Trophoblast cell (in vitro differentiated cells and primary cell): Measurements from ENCODE around the gene SLC16A10.

Experiments
- DNase-seq, 2 donors: peaks; one replicate each; pipeline ENCODE4 v3.0.0-alpha.2; 2016
- H2AFZ ChIP-seq: 2 replicates; pipeline ENCODE4 v1.6.1; 2013; ENCODE audit warnings: low read length, moderate library complexity, mild to moderate bottlenecking; ENCODE audit not compliant: insufficient read depth, poor library complexity
- H2AK5ac ChIP-seq: 2 replicates; pipeline ENCODE4 v1.6.1; 2013; ENCODE audit warnings: mild to moderate bottlenecking, low read length
- H2BK120ac ChIP-seq: 2 replicates; pipeline ENCODE4 v1.6.1; 2013; ENCODE audit warnings: low read length, mild to moderate bottlenecking, moderate library complexity; ENCODE audit not compliant: insufficient read depth, poor library complexity
- H2BK12ac ChIP-seq: 2 replicates; pipeline ENCODE4 v1.6.1; 2013; ENCODE audit warnings: mild to moderate bottlenecking, low read length, moderate library complexity
- H2BK5ac ChIP-seq: 2 replicates; pipeline ENCODE4 v1.6.1; 2013; ENCODE audit warnings: low read length, low read depth, moderate library complexity, mild to moderate bottlenecking; ENCODE audit not compliant: poor library complexity
- H3K14ac ChIP-seq: 2 replicates; pipeline ENCODE4 v1.6.1; 2013; ENCODE audit warnings: mild to moderate bottlenecking, low read length
- H3K18ac ChIP-seq: 2 replicates; pipeline ENCODE4 v1.6.1; 2013; ENCODE audit warnings: mild to moderate bottlenecking, low read length
- H3K23ac ChIP-seq: 2 replicates; pipeline ENCODE4 v1.6.1; 2013; ENCODE audit warnings: low read length
- H3K27ac ChIP-seq: 2 replicates; pipeline ENCODE4 v1.5.1; 2013; ENCODE audit warnings: low read depth, mild to moderate bottlenecking, inconsistent platforms, low read length, moderate library complexity
- H3K27me3 ChIP-seq: 2 replicates; pipeline ENCODE4 v1.6.1; 2013; ENCODE audit warnings: inconsistent platforms, mild to moderate bottlenecking, low read length, moderate library complexity; ENCODE audit not compliant: insufficient read depth
- H3K36me3 ChIP-seq, 2 experiments: 1 replicate in 1 of 2; 2 replicates in 1 of 2; pipeline ENCODE4 v1.6.1; 2013; ENCODE audit warnings: low read length in 2 of 2, mild to moderate bottlenecking in 2 of 2, moderate library complexity in 1 of 2; ENCODE audit not compliant: insufficient read depth in 2 of 2, control insufficient read depth in 1 of 2
- H3K4ac ChIP-seq: 2 replicates; pipeline ENCODE4 v1.6.1; 2013; ENCODE audit warnings: low read depth, mild to moderate bottlenecking, low read length, moderate library complexity
- H3K4me1 ChIP-seq, 2 experiments: 1 replicate in 1 of 2; 2 replicates in 1 of 2; pipeline ENCODE4 v1.6.1; 2013; ENCODE audit warnings: low read length in 2 of 2, mild to moderate bottlenecking in 2 of 2, moderate library complexity in 1 of 2; ENCODE audit not compliant: insufficient read depth in 2 of 2, control insufficient read depth in 1 of 2
- H3K4me2 ChIP-seq: 2 replicates; pipeline ENCODE4 v1.6.1; 2013; ENCODE audit warnings: inconsistent platforms, mild to moderate bottlenecking, low read length, moderate library complexity
- H3K4me3 ChIP-seq: 2 replicates; pipeline ENCODE4 v1.5.1; 2013; ENCODE audit warnings: mild to moderate bottlenecking, low read depth, low read length, inconsistent platforms
- H3K79me1 ChIP-seq: one replicate; pipeline ENCODE4 v1.6.1; 2013; ENCODE audit warnings: low read length
- H3K79me2 ChIP-seq: 2 replicates; pipeline ENCODE4 v1.6.1; 2013; ENCODE audit warnings: low read length, mild to moderate bottlenecking; ENCODE audit not compliant: control insufficient read depth, insufficient read depth, poor library complexity
- H3K9ac ChIP-seq: 2 replicates; pipeline ENCODE4 v1.6.1; 2013; ENCODE audit warnings: mild to moderate bottlenecking, low read length
- H3K9me3 ChIP-seq: 2 replicates; pipeline ENCODE4 v1.6.1; 2013; ENCODE audit warnings: low read depth, mild to moderate bottlenecking, control low read depth, inconsistent platforms, low read length; ENCODE audit not compliant: insufficient read depth
- H4K12ac ChIP-seq: 2 replicates; pipeline ENCODE4 v1.6.1; 2013; ENCODE audit warnings: low read depth, mild to moderate bottlenecking, low read length, moderate library complexity
- H4K8ac ChIP-seq: 2 replicates; pipeline ENCODE4 v1.6.1; 2013; ENCODE audit warnings: low read depth, mild to moderate bottlenecking, low read length, moderate library complexity
- H4K91ac ChIP-seq: one replicate; pipeline ENCODE4 v1.6.1; 2013; ENCODE audit warnings: low read depth, mild to moderate bottlenecking, low read length, moderate library complexity
- WGBS: extraction: QIAGEN DNeasy Blood & Tissue Kit; methylation state at CpG from one replicate; pipeline ENCODE4 v1.1.7; 2013; ENCODE audit warnings: missing lambda C conversion rate; ENCODE audit not compliant: insufficient read length, insufficient coverage; ENCODE audit errors: extremely low coverage; 5-methylcytosine and 5-hydroxymethylcytosine counted together

SLC16A10 gene

DNA sequence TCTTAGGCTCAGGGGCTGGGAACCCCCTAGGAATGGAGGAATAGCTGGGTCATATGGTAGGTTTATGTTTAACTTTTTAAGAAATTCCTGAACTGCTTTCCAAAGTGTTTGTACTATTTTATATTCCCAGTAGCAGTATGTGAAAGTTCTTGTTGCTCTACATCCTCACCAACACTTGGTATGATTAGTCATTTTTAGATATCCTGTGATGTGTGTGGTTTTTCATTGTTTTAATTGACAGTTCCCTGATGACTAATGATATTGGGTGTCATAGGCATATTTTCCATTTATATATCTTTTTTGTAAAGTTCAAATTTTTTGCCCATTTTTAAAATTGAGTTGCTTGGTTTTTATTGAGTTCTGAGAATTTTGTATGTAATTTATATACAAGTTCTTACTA lies 72.3 kb downstream of the SLC16A10 start:
- Histone ChIP-seq H2BK12ac (no peak overlapping the region), H2AFZ (no peak overlapping the region), H2AK5ac (no peak overlapping the region), H3K79me2 (no peaks in the 10 kb centered on the region), H3K27me3 (no peaks in the 10 kb centered on the region), H3K18ac (no peak overlapping the region), H3K4me2 (no peak overlapping the region), H3K4ac (no peak overlapping the region), H3K14ac (no peak overlapping the region), H4K8ac (no peak overlapping the region), H4K91ac (no peak overlapping the region), H2BK5ac (no peak overlapping the region), H3K27ac (no peak overlapping the region), H3K4me3 (no peak overlapping the region), H3K9me3 (peaks cover 8% of the 10 kb centered on the region), H3K9ac (no peak overlapping the region), H4K12ac (no peak overlapping the region), H3K36me3 (no peaks in the 10 kb centered on the region), H2BK120ac (no peak overlapping the region), H3K23ac (no peak overlapping the region), H3K79me1 (no peaks in the 10 kb centered on the region), H3K4me1 (no peaks in the 10 kb centered on the region)
- DNase-seq = no peak

DNA sequence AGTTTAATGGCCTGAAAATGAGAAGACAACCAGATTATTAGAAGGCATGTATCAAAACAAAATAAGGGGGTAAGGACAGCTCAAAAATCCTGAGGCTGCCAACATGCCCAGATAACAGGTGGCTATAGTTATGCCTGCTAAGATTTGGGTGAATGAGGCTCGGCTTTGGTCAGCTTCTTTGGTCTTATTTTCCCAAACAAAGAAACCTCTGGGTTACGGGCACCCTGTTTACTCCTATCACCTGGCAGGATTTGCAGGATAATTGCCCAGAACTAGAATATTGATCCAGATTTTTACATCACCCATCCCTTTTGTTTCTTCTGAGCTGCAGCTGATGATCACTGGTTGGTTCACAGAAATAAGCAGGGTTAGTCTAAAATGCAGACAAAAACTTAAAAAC lies 74.3 kb downstream of the SLC16A10 start:
- Histone ChIP-seq H4K8ac (no peak overlapping the region), H2BK120ac (no peak overlapping the region), H3K79me2 (no peaks in the 10 kb centered on the region)

DNA sequence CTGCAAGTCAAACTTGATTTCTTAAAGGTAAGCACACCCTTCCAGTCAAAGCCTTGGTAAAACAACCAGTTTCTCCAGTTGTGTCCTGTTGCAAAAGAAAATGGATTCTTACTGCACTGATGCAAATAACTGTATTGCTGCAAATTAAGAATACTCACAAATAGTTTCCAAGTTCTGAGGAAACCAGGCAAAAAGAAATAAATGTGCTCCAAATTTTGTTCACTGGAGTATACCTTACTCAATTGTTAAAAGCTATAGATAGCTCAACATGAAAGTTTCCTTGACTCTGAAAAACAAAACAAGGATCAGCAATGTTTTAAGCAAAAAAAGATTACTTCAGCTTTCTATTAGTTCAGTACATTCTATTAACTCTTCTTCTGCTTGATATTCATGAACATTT lies 75.2 kb downstream of the SLC16A10 start:
- Histone ChIP-seq H3K14ac (no peak overlapping the region), H3K27me3 (no peaks in the 10 kb centered on the region), H3K4me2 (no peak overlapping the region), H2AK5ac (no peak overlapping the region), H3K4ac (no peak overlapping the region), H3K4me1 (no peaks in the 10 kb centered on the region), H2AFZ (no peak overlapping the region), H3K79me2 (no peaks in the 10 kb centered on the region), H4K91ac (no peak overlapping the region), H3K9me3 (peaks cover 8% of the 10 kb centered on the region), H2BK120ac (no peak overlapping the region), H3K27ac (no peak overlapping the region), H4K8ac (no peak overlapping the region), H4K12ac (no peak overlapping the region), H2BK5ac (no peak overlapping the region), H3K18ac (no peak overlapping the region), H3K79me1 (no peaks in the 10 kb centered on the region), H3K36me3 (no peaks in the 10 kb centered on the region), H3K9ac (no peak overlapping the region), H3K23ac (no peak overlapping the region), H2BK12ac (no peak overlapping the region), H3K4me3 (no peak overlapping the region)
- DNase-seq = no peak

More for the DNA sequence above, 74.3 kb downstream of the SLC16A10 start:
- H4K91ac ChIP-seq = no peak overlapping the region
- no peak overlapping the region for H3K14ac ChIP-seq
- DNase-seq = no peak
- H3K4ac ChIP-seq = no peak overlapping the region
- H2BK5ac ChIP-seq = no peak overlapping the region
- H3K4me2 ChIP-seq = no peak overlapping the region
- no peak overlapping the region for H4K12ac ChIP-seq
- H3K18ac ChIP-seq = no peak overlapping the region
- no peak overlapping the region for H3K4me3 ChIP-seq
- H3K79me1 ChIP-seq = no peaks in the 10 kb centered on the region
- WGBS = no CpG with 5 or more reads among the region's 2 CpGs
- H3K9ac ChIP-seq = no peak overlapping the region
- H3K23ac ChIP-seq = no peak overlapping the region
- H3K27me3 ChIP-seq = no peaks in the 10 kb centered on the region
- H3K4me1 ChIP-seq = no peaks in the 10 kb centered on the region
- no peak overlapping the region for H3K27ac ChIP-seq
- H3K9me3 ChIP-seq = peaks cover 8% of the 10 kb centered on the region
- no peak overlapping the region for H2AK5ac ChIP-seq
- no peak overlapping the region for H2AFZ ChIP-seq
- no peak overlapping the region for H2BK12ac ChIP-seq
- H3K36me3 ChIP-seq = no peaks in the 10 kb centered on the region

DNA sequence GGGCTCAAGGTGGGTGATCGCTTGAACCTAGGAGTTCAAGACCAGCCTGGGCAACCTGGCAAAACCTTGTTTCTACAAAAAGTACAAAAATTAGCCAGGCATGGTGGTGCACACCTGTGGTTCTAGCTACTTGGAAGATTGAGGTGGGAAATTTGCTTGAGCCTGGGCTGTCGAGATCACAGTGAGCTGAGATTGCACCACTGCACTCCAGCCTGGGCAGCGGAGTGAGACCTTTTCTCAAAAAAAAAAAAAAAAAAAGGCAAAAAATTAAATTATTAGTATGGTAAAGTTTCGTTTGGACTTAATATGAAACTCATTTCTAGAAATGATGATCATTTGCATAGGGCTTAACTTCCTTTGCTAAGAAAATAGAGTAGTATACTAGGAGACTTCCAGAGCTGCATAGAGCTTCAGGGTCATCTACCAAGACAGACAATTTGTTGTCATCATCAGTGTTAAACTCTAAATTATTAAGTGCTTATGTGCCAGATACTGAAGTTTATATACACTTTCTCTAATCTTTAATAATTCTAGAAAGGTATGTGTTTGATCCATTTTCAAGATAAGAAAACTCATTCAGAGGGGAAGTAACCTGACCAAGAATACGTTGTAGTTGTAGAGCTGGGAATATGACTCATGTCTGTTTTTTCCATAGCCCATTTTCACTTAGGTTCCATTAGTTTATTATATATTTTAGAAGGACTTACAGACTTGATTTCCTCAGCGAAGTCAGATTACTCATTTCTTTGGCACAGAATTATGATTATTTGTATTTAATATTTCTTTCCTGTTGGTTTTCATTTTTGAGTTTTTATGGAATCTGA lies 84.5 kb downstream of the SLC16A10 start:
- H3K4ac ChIP-seq = no peak overlapping the region
- H4K12ac ChIP-seq = no peak overlapping the region
- H3K9me3 ChIP-seq = no peaks in the 10 kb centered on the region
- no peaks in the 10 kb centered on the region for H3K79me1 ChIP-seq
- no peak overlapping the region for H3K9ac ChIP-seq
- no peak overlapping the region for H2BK120ac ChIP-seq
- H4K8ac ChIP-seq = no peak overlapping the region
- DNase-seq = no peak
- H2BK5ac ChIP-seq = no peak overlapping the region
- H3K23ac ChIP-seq = no peak overlapping the region
- H2AFZ ChIP-seq = no peak overlapping the region
- H3K14ac ChIP-seq = no peak overlapping the region
- no peak overlapping the region for H2AK5ac ChIP-seq
- H3K27me3 ChIP-seq = no peaks in the 10 kb centered on the region
- WGBS = no CpG with 5 or more reads among the region's 6 CpGs
- no peak overlapping the region for H4K91ac ChIP-seq
- no peak overlapping the region for H3K27ac ChIP-seq
- no peak overlapping the region for H3K18ac ChIP-seq
- H3K79me2 ChIP-seq = no peaks in the 10 kb centered on the region
- no peaks in the 10 kb centered on the region for H3K4me1 ChIP-seq
- H2BK12ac ChIP-seq = no peak overlapping the region
- no peaks in the 10 kb centered on the region for H3K36me3 ChIP-seq
- no peak overlapping the region for H3K4me2 ChIP-seq
- H3K4me3 ChIP-seq = no peak overlapping the region
